ENCODE results near the gene TDG. TPM values are rescaled to one million over a fixed set of nuclear protein-coding genes. Genes with fewer than 3 reads are reported as not detected.

TDG gene
- total and polyA plus RNA-seq, 2 donors (not counting 3 experiments of a cell fraction or from before 2014, with no cell fraction given): 17.6 to 36.8 TPM

GRCh38 chr12:104022786-104023185 is 57.1 kb downstream of the TDG start:
- DNase-seq (ENCODE audit: low read depth, low spot score) (no peak), FAIRE-seq (no peak)
- no peaks in the 10 kb centered on the region for H3K9me3 ChIP-seq (replicated peaks; ENCODE audit: control insufficient read depth, insufficient read depth, low read length)
- H3K9me1 ChIP-seq (replicated peaks; ENCODE audit: control insufficient read depth, extremely low read depth, insufficient read depth, low read length): no peaks in the 10 kb centered on the region
- CTCF ChIA-PET: no interaction called here
- no peak overlapping the region for H3K4me3 ChIP-seq (replicated peaks in 1 of 3; ENCODE audit: insufficient read depth in 1 of 3, low read depth in 1 of 3, low read length in 3 of 3)
- no TSS peak for BruUV-seq (replicated peaks)
- H3K9ac ChIP-seq (replicated peaks; ENCODE audit: extremely low read depth, insufficient read depth, low read length): no peak overlapping the region
- no peaks in the 10 kb centered on the region for H3K4me1 ChIP-seq (ENCODE audit: control insufficient read depth, extremely low read depth, insufficient read depth, low read length)
- TF ChIP-seq MAX (IDR thresholded peaks at IDR 0.05; ENCODE audit: insufficient read depth, insufficient read length): no peak
- no peak for TF ChIP-seq GATA2 (IDR thresholded peaks at IDR 0.05; ENCODE audit: insufficient read depth, insufficient read length, low read depth, low read length)
- no peak for TF ChIP-seq FOS (IDR thresholded peaks at IDR 0.05; ENCODE audit: borderline replicate concordance, insufficient read depth, low read length)
- no peak for TF ChIP-seq CTCF (IDR thresholded peaks at IDR 0.05; ENCODE audit: extremely low read depth in 1 of 2, insufficient read depth in 1 of 2, low read depth in 1 of 2, low read length in 2 of 2)
- no peak for TF ChIP-seq JUN (IDR thresholded peaks at IDR 0.05; ENCODE audit: borderline replicate concordance, insufficient read depth, insufficient read length, low read depth)
- no peak for TF ChIP-seq POLR2AphosphoS5 (IDR thresholded peaks at IDR 0.05; ENCODE audit: insufficient read depth, low read depth, low read length)
- no peak for TF ChIP-seq EZH2 (IDR thresholded peaks at IDR 0.05; ENCODE audit: borderline replicate concordance, low read depth, low read length, severe bottlenecking)
- no peak for TF ChIP-seq MYC (IDR thresholded peaks at IDR 0.05; ENCODE audit: low read depth, low read length)
- no peak for TF ChIP-seq POLR2A (IDR thresholded peaks at IDR 0.05; ENCODE audit: low read depth, low read length)
- H2AFZ ChIP-seq (ENCODE audit: low read depth, low read length): no peak overlapping the region
- H3K27me3 ChIP-seq (ENCODE audit: control insufficient read depth in 2 of 2, insufficient read depth in 2 of 2, low read length in 2 of 2): peaks cover 0 to 23% of the 10 kb centered on the region in 2 experiments
- intact Hi-C loops (cut with micrococcal nuclease) (no loop called here), dilution Hi-C loops (cut with MboI; ENCODE audit: extremely low pct_ligation_motif_present, low sequenced_read_pairs) (no loop called here)
- POLR2A ChIA-PET: no interaction called here
- H3K36me3 ChIP-seq (ENCODE audit: control insufficient read depth in 2 of 2, extremely low read depth in 1 of 2, insufficient read depth in 2 of 2, low read length in 2 of 2): no peaks in the 10 kb centered on the region
- H3K27ac ChIP-seq (ENCODE audit: insufficient read depth, low read depth, low read length): no peak overlapping the region
- no peak overlapping the region for H3K4me2 ChIP-seq (ENCODE audit: insufficient read depth, low read length)
- H3K79me2 ChIP-seq (ENCODE audit: control insufficient read depth, insufficient read depth, low read length): no peaks in the 10 kb centered on the region
- H4K20me1 ChIP-seq (replicated peaks; ENCODE audit: control insufficient read depth, extremely low read depth, insufficient read depth, low read length): no peaks in the 10 kb centered on the region

Data from endothelial cell of umbilical vein (primary cell).